ENCODE results near the gene MYO9B. TPM values are rescaled to one million over a fixed set of nuclear protein-coding genes. Genes with fewer than 3 reads are reported as not detected.

The MYO9B gene
- total RNA-seq, 1 experiment from 2014 or later: 94.3 TPM

DNA sequence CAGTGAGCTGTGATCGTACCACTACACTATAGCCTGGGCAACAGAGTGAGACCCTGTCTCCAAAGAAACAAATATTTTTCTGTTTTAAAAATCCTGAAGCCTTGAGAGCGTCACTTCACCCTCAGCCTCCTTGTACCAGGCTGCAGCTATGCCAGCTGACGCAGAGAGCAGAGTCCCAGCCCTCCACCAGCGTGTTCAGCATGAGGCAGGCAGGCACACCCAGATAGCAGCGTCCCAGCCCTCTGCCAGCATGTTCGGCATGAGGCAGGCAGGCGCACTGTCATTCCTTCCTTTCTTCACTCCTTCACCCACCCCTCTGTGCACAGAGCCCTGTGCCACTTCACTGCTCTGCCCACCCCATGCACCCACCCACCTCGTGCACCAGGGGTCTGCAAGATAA, 96.3 kb downstream of the MYO9B start (continued):
- TF ChIP-seq, protein P1, sequence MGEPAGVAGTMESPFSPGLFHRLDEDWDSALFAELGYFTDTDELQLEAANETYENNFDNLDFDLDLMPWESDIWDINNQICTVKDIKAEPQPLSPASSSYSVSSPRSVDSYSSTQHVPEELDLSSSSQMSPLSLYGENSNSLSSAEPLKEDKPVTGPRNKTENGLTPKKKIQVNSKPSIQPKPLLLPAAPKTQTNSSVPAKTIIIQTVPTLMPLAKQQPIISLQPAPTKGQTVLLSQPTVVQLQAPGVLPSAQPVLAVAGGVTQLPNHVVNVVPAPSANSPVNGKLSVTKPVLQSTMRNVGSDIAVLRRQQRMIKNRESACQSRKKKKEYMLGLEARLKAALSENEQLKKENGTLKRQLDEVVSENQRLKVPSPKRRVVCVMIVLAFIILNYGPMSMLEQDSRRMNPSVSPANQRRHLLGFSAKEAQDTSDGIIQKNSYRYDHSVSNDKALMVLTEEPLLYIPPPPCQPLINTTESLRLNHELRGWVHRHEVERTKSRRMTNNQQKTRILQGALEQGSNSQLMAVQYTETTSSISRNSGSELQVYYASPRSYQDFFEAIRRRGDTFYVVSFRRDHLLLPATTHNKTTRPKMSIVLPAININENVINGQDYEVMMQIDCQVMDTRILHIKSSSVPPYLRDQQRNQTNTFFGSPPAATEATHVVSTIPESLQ (CRISPR knock-in tag; IDR thresholded peaks at IDR 0.05): no peak
- TF ChIP-seq, protein P2, sequence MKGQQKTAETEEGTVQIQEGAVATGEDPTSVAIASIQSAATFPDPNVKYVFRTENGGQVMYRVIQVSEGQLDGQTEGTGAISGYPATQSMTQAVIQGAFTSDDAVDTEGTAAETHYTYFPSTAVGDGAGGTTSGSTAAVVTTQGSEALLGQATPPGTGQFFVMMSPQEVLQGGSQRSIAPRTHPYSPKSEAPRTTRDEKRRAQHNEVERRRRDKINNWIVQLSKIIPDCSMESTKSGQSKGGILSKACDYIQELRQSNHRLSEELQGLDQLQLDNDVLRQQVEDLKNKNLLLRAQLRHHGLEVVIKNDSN (CRISPR knock-in tag; IDR thresholded peaks at IDR 0.05): no peak
- TF ChIP-seq NR3C1 (CRISPR knock-in tag; conservative IDR thresholded peaks at IDR 0.05; ENCODE audit: low read depth) (no peak), FOXP4 (CRISPR knock-in tag; IDR thresholded peaks at IDR 0.05) (no peak), HMGA2 (CRISPR knock-in tag; IDR thresholded peaks at IDR 0.05) (no peak), NR2C2 (CRISPR knock-in tag; IDR thresholded peaks at IDR 0.05) (no peak), PRRX2 (CRISPR knock-in tag; IDR thresholded peaks at IDR 0.05) (no peak), ZNF671 (CRISPR knock-in tag; IDR thresholded peaks at IDR 0.05) (no peak)
- TF ChIP-seq, protein P3, sequence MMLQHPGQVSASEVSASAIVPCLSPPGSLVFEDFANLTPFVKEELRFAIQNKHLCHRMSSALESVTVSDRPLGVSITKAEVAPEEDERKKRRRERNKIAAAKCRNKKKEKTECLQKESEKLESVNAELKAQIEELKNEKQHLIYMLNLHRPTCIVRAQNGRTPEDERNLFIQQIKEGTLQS (CRISPR knock-in tag; conservative IDR thresholded peaks at IDR 0.05): no peak
- TF ChIP-seq, protein P4, sequence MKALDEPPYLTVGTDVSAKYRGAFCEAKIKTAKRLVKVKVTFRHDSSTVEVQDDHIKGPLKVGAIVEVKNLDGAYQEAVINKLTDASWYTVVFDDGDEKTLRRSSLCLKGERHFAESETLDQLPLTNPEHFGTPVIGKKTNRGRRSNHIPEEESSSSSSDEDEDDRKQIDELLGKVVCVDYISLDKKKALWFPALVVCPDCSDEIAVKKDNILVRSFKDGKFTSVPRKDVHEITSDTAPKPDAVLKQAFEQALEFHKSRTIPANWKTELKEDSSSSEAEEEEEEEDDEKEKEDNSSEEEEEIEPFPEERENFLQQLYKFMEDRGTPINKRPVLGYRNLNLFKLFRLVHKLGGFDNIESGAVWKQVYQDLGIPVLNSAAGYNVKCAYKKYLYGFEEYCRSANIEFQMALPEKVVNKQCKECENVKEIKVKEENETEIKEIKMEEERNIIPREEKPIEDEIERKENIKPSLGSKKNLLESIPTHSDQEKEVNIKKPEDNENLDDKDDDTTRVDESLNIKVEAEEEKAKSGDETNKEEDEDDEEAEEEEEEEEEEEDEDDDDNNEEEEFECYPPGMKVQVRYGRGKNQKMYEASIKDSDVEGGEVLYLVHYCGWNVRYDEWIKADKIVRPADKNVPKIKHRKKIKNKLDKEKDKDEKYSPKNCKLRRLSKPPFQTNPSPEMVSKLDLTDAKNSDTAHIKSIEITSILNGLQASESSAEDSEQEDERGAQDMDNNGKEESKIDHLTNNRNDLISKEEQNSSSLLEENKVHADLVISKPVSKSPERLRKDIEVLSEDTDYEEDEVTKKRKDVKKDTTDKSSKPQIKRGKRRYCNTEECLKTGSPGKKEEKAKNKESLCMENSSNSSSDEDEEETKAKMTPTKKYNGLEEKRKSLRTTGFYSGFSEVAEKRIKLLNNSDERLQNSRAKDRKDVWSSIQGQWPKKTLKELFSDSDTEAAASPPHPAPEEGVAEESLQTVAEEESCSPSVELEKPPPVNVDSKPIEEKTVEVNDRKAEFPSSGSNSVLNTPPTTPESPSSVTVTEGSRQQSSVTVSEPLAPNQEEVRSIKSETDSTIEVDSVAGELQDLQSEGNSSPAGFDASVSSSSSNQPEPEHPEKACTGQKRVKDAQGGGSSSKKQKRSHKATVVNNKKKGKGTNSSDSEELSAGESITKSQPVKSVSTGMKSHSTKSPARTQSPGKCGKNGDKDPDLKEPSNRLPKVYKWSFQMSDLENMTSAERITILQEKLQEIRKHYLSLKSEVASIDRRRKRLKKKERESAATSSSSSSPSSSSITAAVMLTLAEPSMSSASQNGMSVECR (CRISPR knock-in tag; IDR thresholded peaks at IDR 0.05; ENCODE audit: borderline replicate concordance): no peak

DNA sequence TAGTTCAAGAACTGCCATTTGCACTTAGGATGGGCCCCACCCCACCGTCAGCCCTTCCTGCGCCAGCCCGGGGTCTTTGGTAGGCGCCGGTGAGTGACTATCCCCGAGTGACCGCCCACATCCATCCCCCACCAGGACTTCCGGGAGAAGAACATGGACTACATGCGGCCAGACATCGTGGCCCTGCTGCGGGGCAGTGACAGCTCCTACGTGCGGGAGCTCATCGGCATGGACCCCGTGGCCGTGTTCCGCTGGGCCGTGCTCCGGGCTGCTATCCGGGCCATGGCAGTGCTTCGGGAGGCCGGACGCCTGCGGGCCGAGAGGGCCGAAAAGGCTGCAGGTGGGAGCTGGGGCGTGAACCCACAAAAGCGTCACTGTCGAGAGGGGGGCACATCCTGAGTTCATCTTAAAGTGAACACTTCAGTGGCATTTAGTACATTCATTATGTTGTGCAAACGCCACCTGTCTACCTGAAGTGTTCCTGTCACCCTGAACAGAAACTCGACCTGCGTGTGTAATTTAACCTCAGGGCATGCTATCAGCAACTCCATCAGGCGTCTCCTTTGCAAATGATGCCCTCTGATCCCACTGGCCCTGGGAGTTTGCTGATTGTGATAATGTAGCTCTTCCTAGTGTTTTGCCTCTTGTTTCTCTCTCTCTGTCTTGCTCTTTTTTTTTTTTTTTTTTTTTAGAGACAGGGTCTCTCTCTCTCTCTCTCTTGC, 97.2 kb downstream of the MYO9B start:
- H3K4me1 Mint-ChIP-seq: no peaks in the 10 kb centered on the region
- H3K4me3 Mint-ChIP-seq: no peak overlapping the region
- ChIA-PET POLR2A (interaction anchor here (0.6 kb wide), 1 partner anchor 435 kb away, joined by 3 read pairs; no protein-coding TSS in a partner anchor), CTCF (no interaction called here)
- ATAC-seq (no peak), DNase-seq (ENCODE audit: low spot score) (no peak)
- H3K27me3 Mint-ChIP-seq (ENCODE audit: low read depth): no peaks in the 10 kb centered on the region
- peaks cover 54% of the 10 kb centered on the region for H3K36me3 Mint-ChIP-seq
- no peaks in the 10 kb centered on the region for H3K9me3 Mint-ChIP-seq
- H3K27ac Mint-ChIP-seq: no peak overlapping the region
- TF ChIP-seq E2F5 (CRISPR knock-in tag; IDR thresholded peaks at IDR 0.05): no peak
- no peak for TF ChIP-seq ZNF121 (CRISPR knock-in tag; IDR thresholded peaks at IDR 0.05)
- no peak for TF ChIP-seq RELA (CRISPR knock-in tag; IDR thresholded peaks at IDR 0.05; ENCODE audit: borderline replicate concordance)
- TF ChIP-seq, protein P5, sequence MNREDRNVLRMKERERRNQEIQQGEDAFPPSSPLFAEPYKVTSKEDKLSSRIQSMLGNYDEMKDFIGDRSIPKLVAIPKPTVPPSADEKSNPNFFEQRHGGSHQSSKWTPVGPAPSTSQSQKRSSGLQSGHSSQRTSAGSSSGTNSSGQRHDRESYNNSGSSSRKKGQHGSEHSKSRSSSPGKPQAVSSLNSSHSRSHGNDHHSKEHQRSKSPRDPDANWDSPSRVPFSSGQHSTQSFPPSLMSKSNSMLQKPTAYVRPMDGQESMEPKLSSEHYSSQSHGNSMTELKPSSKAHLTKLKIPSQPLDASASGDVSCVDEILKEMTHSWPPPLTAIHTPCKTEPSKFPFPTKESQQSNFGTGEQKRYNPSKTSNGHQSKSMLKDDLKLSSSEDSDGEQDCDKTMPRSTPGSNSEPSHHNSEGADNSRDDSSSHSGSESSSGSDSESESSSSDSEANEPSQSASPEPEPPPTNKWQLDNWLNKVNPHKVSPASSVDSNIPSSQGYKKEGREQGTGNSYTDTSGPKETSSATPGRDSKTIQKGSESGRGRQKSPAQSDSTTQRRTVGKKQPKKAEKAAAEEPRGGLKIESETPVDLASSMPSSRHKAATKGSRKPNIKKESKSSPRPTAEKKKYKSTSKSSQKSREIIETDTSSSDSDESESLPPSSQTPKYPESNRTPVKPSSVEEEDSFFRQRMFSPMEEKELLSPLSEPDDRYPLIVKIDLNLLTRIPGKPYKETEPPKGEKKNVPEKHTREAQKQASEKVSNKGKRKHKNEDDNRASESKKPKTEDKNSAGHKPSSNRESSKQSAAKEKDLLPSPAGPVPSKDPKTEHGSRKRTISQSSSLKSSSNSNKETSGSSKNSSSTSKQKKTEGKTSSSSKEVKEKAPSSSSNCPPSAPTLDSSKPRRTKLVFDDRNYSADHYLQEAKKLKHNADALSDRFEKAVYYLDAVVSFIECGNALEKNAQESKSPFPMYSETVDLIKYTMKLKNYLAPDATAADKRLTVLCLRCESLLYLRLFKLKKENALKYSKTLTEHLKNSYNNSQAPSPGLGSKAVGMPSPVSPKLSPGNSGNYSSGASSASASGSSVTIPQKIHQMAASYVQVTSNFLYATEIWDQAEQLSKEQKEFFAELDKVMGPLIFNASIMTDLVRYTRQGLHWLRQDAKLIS (CRISPR knock-in tag; IDR thresholded peaks at IDR 0.05; ENCODE audit: borderline replicate concordance): no peak
- no peak for TF ChIP-seq ZNF138 (CRISPR knock-in tag; conservative IDR thresholded peaks at IDR 0.05)
- TF ChIP-seq, protein P6, sequence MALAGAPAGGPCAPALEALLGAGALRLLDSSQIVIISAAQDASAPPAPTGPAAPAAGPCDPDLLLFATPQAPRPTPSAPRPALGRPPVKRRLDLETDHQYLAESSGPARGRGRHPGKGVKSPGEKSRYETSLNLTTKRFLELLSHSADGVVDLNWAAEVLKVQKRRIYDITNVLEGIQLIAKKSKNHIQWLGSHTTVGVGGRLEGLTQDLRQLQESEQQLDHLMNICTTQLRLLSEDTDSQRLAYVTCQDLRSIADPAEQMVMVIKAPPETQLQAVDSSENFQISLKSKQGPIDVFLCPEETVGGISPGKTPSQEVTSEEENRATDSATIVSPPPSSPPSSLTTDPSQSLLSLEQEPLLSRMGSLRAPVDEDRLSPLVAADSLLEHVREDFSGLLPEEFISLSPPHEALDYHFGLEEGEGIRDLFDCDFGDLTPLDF (CRISPR knock-in tag; IDR thresholded peaks at IDR 0.05): no peak
- TF ChIP-seq NFATC4 (CRISPR knock-in tag; IDR thresholded peaks at IDR 0.05): no peak
- TF ChIP-seq SP1 (CRISPR knock-in tag; conservative IDR thresholded peaks at IDR 0.05): no peak
- no peak for TF ChIP-seq CREB1 (CRISPR knock-in tag; IDR thresholded peaks at IDR 0.05)
- TF ChIP-seq PRRX2 (CRISPR knock-in tag; IDR thresholded peaks at IDR 0.05): no peak
